ENCODE measurements around the gene LRRC61. TPM values are rescaled to one million over a fixed set of nuclear protein-coding genes. Genes with fewer than 3 reads are reported as not detected.

The LRRC61 gene
- polyA plus RNA-seq, 1 of the 3 experiments (the other 2 are of a cell fraction), result 0.99 TPM

GRCh38 chr7:150363370-150363769 is 40.2 kb downstream of the LRRC61 start (continued):
- TF ChIP-seq USF1 (IDR thresholded peaks at IDR 0.05; ENCODE audit: borderline replicate concordance, low read depth), result no peak

GRCh38 chr7:150363872-150364271 is 40.7 kb downstream of the LRRC61 start:
- H3K9ac ChIP-seq, result no peak overlapping the region
- CTCF ChIA-PET, result interaction anchor here (1.3 to 1.4 kb wide), 2 partner anchors 56 to 67 kb away, joined by 4 read pairs; no protein-coding TSS in a partner anchor
- H3K4me1 ChIP-seq (ENCODE audit: control insufficient read depth in 1 of 2, insufficient read depth in 2 of 2, low read depth in 1 of 2, low read length in 1 of 2), result peaks cover 8 to 14% of the 10 kb centered on the region in 2 experiments
- no peaks in the 10 kb centered on the region for H3K9me3 ChIP-seq
- H3K4me3 ChIP-seq (ENCODE audit: low read depth in 2 of 2, low read length in 1 of 2), result no peak overlapping the region
- no peak overlapping the region for H3K27ac ChIP-seq (ENCODE audit: low read depth in 2 of 2, low read length in 1 of 2)
- DNase-seq, result no peak
- POLR2A ChIA-PET, result no interaction called here
- TF ChIP-seq IRF3 (IDR thresholded peaks at IDR 0.05; ENCODE audit: low read depth, low read length) (no peak), FOXJ3 (CRISPR knock-in tag; IDR thresholded peaks at IDR 0.05) (no peak), JUND (IDR thresholded peaks at IDR 0.05) (no peak), MEF2A (IDR thresholded peaks at IDR 0.05; ENCODE audit: borderline replicate concordance, low read depth) (no peak), RFX5 (IDR thresholded peaks at IDR 0.05; ENCODE audit: low read length) (no peak), TEAD4 (IDR thresholded peaks at IDR 0.05; ENCODE audit: borderline replicate concordance, insufficient read depth) (no peak), USF1 (IDR thresholded peaks at IDR 0.05; ENCODE audit: borderline replicate concordance, low read depth) (no peak), EZH2phosphoT487 (IDR thresholded peaks at IDR 0.05; ENCODE audit: borderline replicate concordance, low read depth) (no peak), SMC3 (IDR thresholded peaks at IDR 0.05; ENCODE audit: low read depth, low read length) (no peak), SIN3A (IDR thresholded peaks at IDR 0.05; ENCODE audit: borderline replicate concordance, low read depth, low read length) (no peak), NFIC (IDR thresholded peaks at IDR 0.05; ENCODE audit: borderline replicate concordance) (no peak), MXI1 (IDR thresholded peaks at IDR 0.05; ENCODE audit: low read depth, low read length) (no peak)
- H3K9me2 ChIP-seq, result no peaks in the 10 kb centered on the region
- no peak overlapping the region for H3K4me2 ChIP-seq
- H4K20me1 ChIP-seq (ENCODE audit: insufficient read depth), result no peaks in the 10 kb centered on the region
- no peak overlapping the region for H2AFZ ChIP-seq (ENCODE audit: low read depth)
- 89% methylated on average over 5 of the region's 5 CpGs for WGBS (ENCODE audit: low lambda C conversion rate)
- H3K27me3 ChIP-seq (ENCODE audit: insufficient read depth), result no peaks in the 10 kb centered on the region
- peaks cover 3% of the 10 kb centered on the region for H3K79me2 ChIP-seq (ENCODE audit: insufficient read depth)
- peaks cover 10% of the 10 kb centered on the region for H3F3A ChIP-seq (replicated peaks; ENCODE audit: insufficient read depth)
- no peaks in the 10 kb centered on the region for H3K36me3 ChIP-seq (replicated peaks in 1 of 2; ENCODE audit: control insufficient read depth in 1 of 2, insufficient read depth in 2 of 2, low read length in 1 of 2)

GRCh38 chr7:150365194-150365593 is 42.0 kb downstream of the LRRC61 start:
- H4K20me1 ChIP-seq (ENCODE audit: insufficient read depth), result no peaks in the 10 kb centered on the region
- H3K36me3 ChIP-seq (replicated peaks in 1 of 2; ENCODE audit: control insufficient read depth in 1 of 2, insufficient read depth in 2 of 2, low read length in 1 of 2), result no peaks in the 10 kb centered on the region
- peaks cover 10% of the 10 kb centered on the region for H3F3A ChIP-seq (replicated peaks; ENCODE audit: insufficient read depth)
- no peak overlapping the region for H3K4me2 ChIP-seq
- H2AFZ ChIP-seq (ENCODE audit: low read depth), result no peak overlapping the region
- CTCF ChIA-PET, result interaction anchor here (1.2 to 7.4 kb wide), 4 partner anchors 9 to 39 kb away, joined by 3 to 57 read pairs (median 4); no protein-coding TSS in a partner anchor
- H3K4me1 ChIP-seq (ENCODE audit: control insufficient read depth in 1 of 2, insufficient read depth in 2 of 2, low read depth in 1 of 2, low read length in 1 of 2), result peaks cover 17 to 19% of the 10 kb centered on the region in 2 experiments
- no peak for DNase-seq
- no peaks in the 10 kb centered on the region for H3K9me3 ChIP-seq
- H3K27me3 ChIP-seq (ENCODE audit: insufficient read depth), result no peaks in the 10 kb centered on the region
- H3K79me2 ChIP-seq (ENCODE audit: insufficient read depth), result peaks cover 16% of the 10 kb centered on the region
- H3K4me3 ChIP-seq (ENCODE audit: low read depth in 2 of 2, low read length in 1 of 2), result no peak overlapping the region
- POLR2A ChIA-PET, result no interaction called here
- no peaks in the 10 kb centered on the region for H3K9me2 ChIP-seq
- no peak overlapping the region for H3K27ac ChIP-seq (ENCODE audit: low read depth in 2 of 2, low read length in 1 of 2)
- no peak for TF ChIP-seq GABPA (IDR thresholded peaks at IDR 0.05; ENCODE audit: low read depth)
- no peak for TF ChIP-seq EZH2phosphoT487 (IDR thresholded peaks at IDR 0.05; ENCODE audit: borderline replicate concordance, low read depth)
- no peak for TF ChIP-seq EP300 (IDR thresholded peaks at IDR 0.05; ENCODE audit: borderline replicate concordance in 1 of 2, low read depth in 1 of 2, low read length in 1 of 2)
- TF ChIP-seq POLR2AphosphoS5 (IDR thresholded peaks at IDR 0.05; ENCODE audit: low read depth, low read length), result no peak
- 92% methylated on average over 10 of the region's 10 CpGs for WGBS (ENCODE audit: low lambda C conversion rate)
- no peak overlapping the region for H3K9ac ChIP-seq
